ENCODE measurements around the gene CHCHD6.

The CHCHD6 gene

GRCh38 chr3:126668450-126669401, 35.3 kb upstream of the CHCHD6 start:
- DNase-seq (ENCODE audit: low read depth in 3 of 3, low spot score in 1 of 3), result no peak

- no peak for DNase-seq (ENCODE audit: low read depth in 3 of 3, low spot score in 1 of 3)
Measured at GRCh38 chr3:126671521-126671920, 32.5 kb upstream of the CHCHD6 start.

GRCh38 chr3:126672340-126672739, 31.7 kb upstream of the CHCHD6 start:
- DNase-seq (ENCODE audit: low read depth in 3 of 3, low spot score in 1 of 3), result no peak

GRCh38 chr3:126672741-126673140, 31.3 kb upstream of the CHCHD6 start:
- DNase-seq (ENCODE audit: low read depth in 3 of 3, low spot score in 1 of 3), result no peak

- DNase-seq (ENCODE audit: low read depth in 3 of 3, low spot score in 1 of 3), result no peak
Measured at GRCh38 chr3:126676919-126677705, 26.9 kb upstream of the CHCHD6 start.

GRCh38 chr3:126677862-126678503, 26.1 kb upstream of the CHCHD6 start:
- DNase-seq (ENCODE audit: low read depth in 3 of 3, low spot score in 1 of 3), result no peak

GRCh38 chr3:126678693-126679317, 25.2 kb upstream of the CHCHD6 start:
- no peak for DNase-seq (ENCODE audit: low read depth in 3 of 3, low spot score in 1 of 3)

- DNase-seq (ENCODE audit: low read depth in 3 of 3, low spot score in 1 of 3), result peak; percentile 37 to 78 (median 56)
Measured at GRCh38 chr3:126679318-126679751, 24.7 kb upstream of the CHCHD6 start.

GRCh38 chr3:126679831-126680666, 24.0 kb upstream of the CHCHD6 start:
- no peak for DNase-seq (ENCODE audit: low read depth in 3 of 3, low spot score in 1 of 3)

GRCh38 chr3:126680667-126681055, 23.4 kb upstream of the CHCHD6 start:
- no peak for DNase-seq (ENCODE audit: low read depth in 3 of 3, low spot score in 1 of 3)

- no peak for DNase-seq (ENCODE audit: low read depth in 3 of 3, low spot score in 1 of 3)
Measured at GRCh38 chr3:126682009-126682408, 22.0 kb upstream of the CHCHD6 start.

GRCh38 chr3:126683069-126683468, 21.0 kb upstream of the CHCHD6 start:
- DNase-seq (ENCODE audit: low read depth in 3 of 3, low spot score in 1 of 3), result no peak

GRCh38 chr3:126684218-126684751, 19.8 kb upstream of the CHCHD6 start:
- no peak for DNase-seq (ENCODE audit: low read depth in 3 of 3, low spot score in 1 of 3)

- no peak for DNase-seq (ENCODE audit: low read depth in 3 of 3, low spot score in 1 of 3)
Measured at GRCh38 chr3:126685021-126685420, 19.0 kb upstream of the CHCHD6 start.

- DNase-seq (ENCODE audit: low read depth in 3 of 3, low spot score in 1 of 3), result no peak
Measured at GRCh38 chr3:126685493-126685892, 18.5 kb upstream of the CHCHD6 start.

- DNase-seq (ENCODE audit: low read depth in 3 of 3, low spot score in 1 of 3), result no peak
Measured at GRCh38 chr3:126691765-126692164, 12.3 kb upstream of the CHCHD6 start.

GRCh38 chr3:126692858-126693257, 11.2 kb upstream of the CHCHD6 start:
- no peak for DNase-seq (ENCODE audit: low read depth in 3 of 3, low spot score in 1 of 3)

- no peak for DNase-seq (ENCODE audit: low read depth in 3 of 3, low spot score in 1 of 3)
Measured at GRCh38 chr3:126693921-126694320, 10.1 kb upstream of the CHCHD6 start.

GRCh38 chr3:126696701-126697267, 7.3 kb upstream of the CHCHD6 start:
- no peak for DNase-seq (ENCODE audit: low read depth in 3 of 3, low spot score in 1 of 3)

GRCh38 chr3:126699011-126699410, 5.0 kb upstream of the CHCHD6 start:
- no peak for DNase-seq (ENCODE audit: low read depth in 3 of 3, low spot score in 1 of 3)

All from stimulated activated CD4-positive, alpha-beta T cell treated with anti-CD3 and anti-CD28 coated beads, TNF-alpha, amount 100 ng/mL, for 1 hour (primary cell).